Left lung (tissue), 10 donors: Measurements from ENCODE around the gene ATRNL1. TPM values are rescaled to one million over a fixed set of nuclear protein-coding genes. Genes with fewer than 3 reads are reported as not detected.

Experiments used
- ATAC-seq: fragments of 200-7000 bp; cut with Tn5 transposase; one replicate; pipeline ENCODE4 v1.9.1; 2020; ENCODE audit warnings: moderate library complexity
- DNase-seq, 4 donors: peaks; one replicate each; pipeline ENCODE4 v3.0.0-alpha.2; 2013 to 2020
- H3K27ac ChIP-seq, 2 donors: fragments of 200-600 bp; sonication (generic) in 1 of 2; one replicate each; pipeline versions ENCODE4 v1.5.0 to v1.8.0; 2020 to 2021
- H3K27me3 ChIP-seq, 2 donors: fragments of 200-600 bp; sonication (generic) in 1 of 2; one replicate each; pipeline versions ENCODE4 v1.5.0 to v1.8.0; 2020 to 2021
- H3K36me3 ChIP-seq, 2 donors: fragments of 200-600 bp; sonication (generic) in 1 of 2; one replicate each; pipeline versions ENCODE4 v1.5.0 to v1.8.0; 2020 to 2021
- H3K4me1 ChIP-seq, 2 donors: fragments of 200-600 bp; one replicate each; pipeline ENCODE4 v1.8.0; 2021
- H3K4me3 ChIP-seq, 2 donors: fragments of 200-600 bp; sonication (generic) in 1 of 2; one replicate each; pipeline versions ENCODE4 v1.5.0 to v1.8.0; 2020 to 2021; ENCODE audit warnings: mild to moderate bottlenecking in 1 of 2
- H3K9me3 ChIP-seq, 2 donors: fragments of 200-600 bp; sonication (generic) in 1 of 2; one replicate each; pipeline versions ENCODE4 v1.5.0 to v1.8.0; 2020 to 2021
- intact Hi-C, 2 donors: fragments of 100-400 bp; cut with DNase I; formaldehyde crosslinking; loops; one replicate each; pipeline versions ENCODE4 v1.11.2 to v1.14.2; 2022
- polyA plus RNA-seq, 6 donors: library from polyadenylated mRNA; unstranded; fragments of 120-200 nt; gene quantifications; one replicate each; pipeline ENCODE4 v1.2.1, GENCODE V29; 2013; ENCODE audit not compliant: insufficient read length in 6 of 6
- total RNA-seq, 2 donors: library from RNA; stranded (reverse); fragmentation: NEBNext Ultra II Directional; extraction: Animal tissue kit (Norgen Biotek cat#: 25700); gene quantifications; one replicate each; pipeline ENCODE4 v1.2.1, GENCODE V29; 2021
- TF ChIP-seq, protein P1 (sequence below), 2 donors: fragments of 200-600 bp; sonication (generic) in 1 of 2; IDR thresholded peaks; one replicate each; pipeline versions ENCODE4 v1.5.0 to v1.8.0; 2021; ENCODE audit warnings: antibody characterized with exemption in 2 of 2
- donor health status: DM: no; HTN: yes; CAD: no.
- donor health status: DM: no; HTN: no; CAD: no.

ATRNL1 gene
- total and polyA plus RNA-seq, 8 donors, result 0.26 to 6.7 (median 5.1) TPM

DNA sequence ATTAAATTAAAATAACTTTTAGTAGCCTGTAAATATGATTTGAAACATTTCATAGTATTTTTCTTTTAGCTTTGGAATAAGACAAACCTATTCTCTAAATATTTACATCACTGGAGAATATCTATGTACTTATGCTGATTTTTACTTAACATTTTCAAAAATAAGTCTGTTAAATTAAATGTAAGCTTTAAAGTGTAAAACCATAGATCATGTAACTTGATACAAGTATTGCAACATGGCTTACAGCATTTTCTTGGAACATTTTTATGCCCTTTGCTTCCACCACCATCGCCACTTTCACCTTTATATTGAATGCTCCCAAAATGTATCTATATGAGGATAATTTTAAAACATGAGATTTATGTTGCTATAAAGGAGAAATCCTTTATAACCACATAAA is 752.8 kb downstream of the ATRNL1 start:
- Histone ChIP-seq H3K27ac (no peak overlapping the region), H3K4me3 (no peak overlapping the region), H3K9me3 (no peaks in the 10 kb centered on the region), H3K36me3 (no peaks in the 10 kb centered on the region), H3K27me3 (no peaks in the 10 kb centered on the region), H3K4me1 (no peaks in the 10 kb centered on the region)
- TF ChIP-seq, protein P1, sequence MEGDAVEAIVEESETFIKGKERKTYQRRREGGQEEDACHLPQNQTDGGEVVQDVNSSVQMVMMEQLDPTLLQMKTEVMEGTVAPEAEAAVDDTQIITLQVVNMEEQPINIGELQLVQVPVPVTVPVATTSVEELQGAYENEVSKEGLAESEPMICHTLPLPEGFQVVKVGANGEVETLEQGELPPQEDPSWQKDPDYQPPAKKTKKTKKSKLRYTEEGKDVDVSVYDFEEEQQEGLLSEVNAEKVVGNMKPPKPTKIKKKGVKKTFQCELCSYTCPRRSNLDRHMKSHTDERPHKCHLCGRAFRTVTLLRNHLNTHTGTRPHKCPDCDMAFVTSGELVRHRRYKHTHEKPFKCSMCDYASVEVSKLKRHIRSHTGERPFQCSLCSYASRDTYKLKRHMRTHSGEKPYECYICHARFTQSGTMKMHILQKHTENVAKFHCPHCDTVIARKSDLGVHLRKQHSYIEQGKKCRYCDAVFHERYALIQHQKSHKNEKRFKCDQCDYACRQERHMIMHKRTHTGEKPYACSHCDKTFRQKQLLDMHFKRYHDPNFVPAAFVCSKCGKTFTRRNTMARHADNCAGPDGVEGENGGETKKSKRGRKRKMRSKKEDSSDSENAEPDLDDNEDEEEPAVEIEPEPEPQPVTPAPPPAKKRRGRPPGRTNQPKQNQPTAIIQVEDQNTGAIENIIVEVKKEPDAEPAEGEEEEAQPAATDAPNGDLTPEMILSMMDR (IDR thresholded peaks at IDR 0.05), result no peak
- DNase-seq (no peak), ATAC-seq (no peak)
- intact Hi-C loops, result no loop called here

GRCh38 chr10:115846528-115846927 is 753.4 kb downstream of the ATRNL1 start:
- no peak for ATAC-seq
- no peaks in the 10 kb centered on the region for H3K27me3 ChIP-seq
- no peaks in the 10 kb centered on the region for H3K36me3 ChIP-seq
- no peak overlapping the region for H3K4me3 ChIP-seq
- TF ChIP-seq, protein P1 (IDR thresholded peaks at IDR 0.05), result no peak
- no peaks in the 10 kb centered on the region for H3K4me1 ChIP-seq
- no peak overlapping the region for H3K27ac ChIP-seq
- DNase-seq, result no peak
- intact Hi-C loops, result no loop called here
- H3K9me3 ChIP-seq, result no peaks in the 10 kb centered on the region

DNA sequence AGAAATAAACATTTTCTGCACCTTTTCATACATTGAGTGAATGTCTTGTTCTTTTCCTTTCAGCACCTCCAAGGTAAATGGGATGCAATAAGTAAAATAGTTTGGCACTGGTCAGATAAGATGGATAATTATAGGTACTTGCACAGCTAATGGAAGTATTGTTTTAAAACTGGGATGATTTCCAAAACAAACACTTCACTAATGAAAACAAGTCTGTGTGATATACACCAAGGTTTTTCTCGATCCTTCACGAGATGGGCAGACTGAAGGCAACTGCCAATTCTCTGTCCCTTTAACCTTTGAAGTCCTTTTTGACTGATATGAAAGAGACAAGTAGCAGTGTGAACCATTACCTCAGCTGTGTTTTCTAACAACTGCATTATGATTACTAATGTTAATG is 756.0 kb downstream of the ATRNL1 start:
- no peaks in the 10 kb centered on the region for H3K4me1 ChIP-seq
- H3K36me3 ChIP-seq, result no peaks in the 10 kb centered on the region
- ATAC-seq, result no peak
- no peak overlapping the region for H3K4me3 ChIP-seq
- no peaks in the 10 kb centered on the region for H3K27me3 ChIP-seq
- H3K27ac ChIP-seq, result no peak overlapping the region
- intact Hi-C loops, result no loop called here
- H3K9me3 ChIP-seq, result no peaks in the 10 kb centered on the region
- TF ChIP-seq, protein P1 (IDR thresholded peaks at IDR 0.05), result no peak
- no peak for DNase-seq

GRCh38 chr10:115850666-115851065 is 757.5 kb downstream of the ATRNL1 start:
- DNase-seq, result no peak

DNA sequence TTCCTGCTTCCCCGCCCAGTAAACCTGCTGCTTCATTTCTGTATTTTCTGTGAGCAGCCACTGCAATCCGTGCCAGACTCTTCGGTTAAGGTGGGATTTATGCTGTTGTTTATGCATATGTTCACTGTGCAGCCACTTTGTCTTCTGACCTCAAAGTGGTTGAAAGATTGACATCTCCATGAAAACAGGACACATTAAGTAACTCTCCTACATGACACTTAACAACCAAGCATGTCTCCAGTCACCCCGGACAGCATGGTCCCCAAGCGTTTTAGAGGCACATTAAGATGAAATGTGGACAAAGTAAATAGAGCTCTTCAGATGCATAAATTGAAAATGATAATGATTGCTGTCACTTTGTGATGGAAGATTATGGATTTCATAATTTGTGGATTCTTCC is 758.5 kb downstream of the ATRNL1 start:
- Histone ChIP-seq H3K9me3 (no peaks in the 10 kb centered on the region), H3K27ac (no peak overlapping the region), H3K4me1 (no peaks in the 10 kb centered on the region), H3K27me3 (no peaks in the 10 kb centered on the region), H3K4me3 (no peak overlapping the region), H3K36me3 (no peaks in the 10 kb centered on the region)
- DNase-seq, result no peak
- intact Hi-C loops, result no loop called here
- TF ChIP-seq, protein P1 (IDR thresholded peaks at IDR 0.05), result no peak
- ATAC-seq, result no peak

More at GRCh38 chr10:115850666-115851065, 757.5 kb downstream of the ATRNL1 start:
- intact Hi-C loops, result no loop called here
- H3K4me3 ChIP-seq, result no peak overlapping the region
- ATAC-seq, result no peak
- H3K27me3 ChIP-seq, result no peaks in the 10 kb centered on the region
- TF ChIP-seq, protein P1 (IDR thresholded peaks at IDR 0.05), result no peak
- no peak overlapping the region for H3K27ac ChIP-seq
- no peaks in the 10 kb centered on the region for H3K4me1 ChIP-seq
- no peaks in the 10 kb centered on the region for H3K36me3 ChIP-seq
- no peaks in the 10 kb centered on the region for H3K9me3 ChIP-seq
